SK-N-SH (cell line): Measurements from ENCODE around the gene CDH20. TPM values are rescaled to one million over a fixed set of nuclear protein-coding genes. Genes with fewer than 3 reads are reported as not detected.

Experiments
- CTCF ChIA-PET: fragments of 300-600, 350-600 bp; formaldehyde crosslinking; extraction: SDS; loops from one replicate; lab custom pipeline; 2021; lab: Yijun Ruan, JAX
- POLR2A ChIA-PET: fragments of 350-600 bp; sonication (Branson Sonifier 250); formaldehyde crosslinking; extraction: SDS; loops from one replicate; lab custom pipeline; 2020; ENCODE audit warnings: antibody characterized with exemption, inconsistent platforms; lab: Yijun Ruan, JAX
- DNase-seq: peaks from one replicate; pipeline ENCODE4 v3.0.0; 2012
- H2AFZ ChIP-seq: fragments of 200-600 bp; sonication (generic); 2 replicates; pipeline ENCODE4 v1.8.1; 2016; ENCODE audit warnings: antibody characterized with exemption, mild to moderate bottlenecking, low read depth
- H3F3A ChIP-seq: fragments of 200-600 bp; sonication (generic); replicated peaks from 2 replicates; pipeline ENCODE3; 2016; ENCODE audit warnings: antibody characterized with exemption, mild to moderate bottlenecking; ENCODE audit not compliant: insufficient read depth
- H3K27ac ChIP-seq, 2 experiments: fragments of 200-500 bp in 1 of 2; fragments of 200-600 bp in 1 of 2; sonication (Bioruptor generic) in 1 of 2; sonication (generic), shearing (Covaris generic) in 1 of 2; 2 replicates each; pipeline versions ENCODE4 v1.5.1 to v1.6.1; 2014 to 2016; ENCODE audit warnings: low read depth in 2 of 2, inconsistent platforms in 1 of 2, low read length in 1 of 2, mild to moderate bottlenecking in 1 of 2, mixed read lengths in 1 of 2
- H3K27me3 ChIP-seq: fragments of 200-600 bp; sonication (generic), shearing (Covaris generic); 2 replicates; pipeline ENCODE4 v1.6.1; 2016; ENCODE audit warnings: mixed run types; ENCODE audit not compliant: insufficient read depth
- H3K36me3 ChIP-seq, 2 experiments: fragments of 200-500 bp in 1 of 2; fragments of 200-600 bp in 1 of 2; sonication (Bioruptor generic) in 1 of 2; sonication (generic) in 1 of 2; replicated peaks in 1 of 2; 2 replicates each; pipeline versions ENCODE3 to v1.5.1; 2014 to 2016; ENCODE audit warnings: low read length in 1 of 2, mild to moderate bottlenecking in 1 of 2; ENCODE audit not compliant: insufficient read depth in 2 of 2, control insufficient read depth in 1 of 2
- H3K4me1 ChIP-seq, 2 experiments: fragments of 200-500 bp in 1 of 2; fragments of 200-600 bp in 1 of 2; sonication (Bioruptor generic) in 1 of 2; sonication (generic), shearing (Covaris generic) in 1 of 2; 2 replicates each; pipeline versions ENCODE4 v1.5.1 to v1.6.1; 2014 to 2016; ENCODE audit warnings: low read depth in 1 of 2, low read length in 1 of 2, mixed run types in 1 of 2; ENCODE audit not compliant: insufficient read depth in 2 of 2, control insufficient read depth in 1 of 2
- H3K4me2 ChIP-seq: fragments of 200-600 bp; sonication (generic), shearing (Covaris generic); 2 replicates; pipeline ENCODE4 v1.6.1; 2017; ENCODE audit warnings: mixed run types
- H3K4me3 ChIP-seq, 2 experiments: fragments of 200-500 bp in 1 of 2; fragments of 200-600 bp in 1 of 2; sonication (Bioruptor generic) in 1 of 2; sonication (generic), shearing (Covaris generic) in 1 of 2; 2 replicates each; pipeline versions ENCODE4 v1.5.1 to v1.8.1; 2014 to 2016; ENCODE audit warnings: low read depth in 2 of 2, inconsistent platforms in 1 of 2, low read length in 1 of 2, mild to moderate bottlenecking in 1 of 2, mixed read lengths in 1 of 2, moderate library complexity in 1 of 2
- H3K79me2 ChIP-seq: fragments of 200-600 bp; sonication (generic); 2 replicates; pipeline ENCODE4 v1.8.1; 2017; ENCODE audit warnings: mild to moderate bottlenecking; ENCODE audit not compliant: insufficient read depth
- H3K9ac ChIP-seq: fragments of 200-600 bp; sonication (generic); 2 replicates; pipeline ENCODE4 v1.6.1; 2017; ENCODE audit warnings: mixed run types
- H3K9me2 ChIP-seq: fragments of 200-600 bp; sonication (generic); 2 replicates; pipeline ENCODE4 v1.6.1; 2017; ENCODE audit warnings: mixed run types
- H3K9me3 ChIP-seq: fragments of 200-600 bp; sonication (generic); 2 replicates; pipeline ENCODE4 v1.6.1; 2017; ENCODE audit warnings: mixed run types, mild to moderate bottlenecking, moderate library complexity
- H4K20me1 ChIP-seq: fragments of 200-600 bp; sonication (generic); 2 replicates; pipeline ENCODE4 v1.6.1; 2017; ENCODE audit warnings: mild to moderate bottlenecking, mixed run types; ENCODE audit not compliant: insufficient read depth
- CHD2 ChIP-seq: fragments of 150-350 bp; IDR thresholded peaks from 2 replicates; pipeline ENCODE4 v1.6.1; 2018; ENCODE audit warnings: low read length; ENCODE audit not compliant: partially characterized antibody
- ELF1 ChIP-seq: IDR thresholded peaks from 2 replicates; pipeline ENCODE4 v1.4.0; 2012
- EP300 ChIP-seq, 2 experiments: IDR thresholded peaks; 2 replicates each; pipeline versions ENCODE4 v1.4.0 to v1.6.1; 2012; ENCODE audit warnings: borderline replicate concordance in 1 of 2, low read depth in 1 of 2, low read length in 1 of 2
- FOXJ3 ChIP-seq: sonication (generic); formaldehyde crosslinking; IDR thresholded peaks from 2 replicates; pipeline ENCODE4 v1.5.1; 2020; ENCODE audit warnings: mild to moderate bottlenecking, missing genetic modification reagents
- GABPA ChIP-seq: IDR thresholded peaks from 2 replicates; pipeline ENCODE4 v1.4.0; 2012; ENCODE audit warnings: low read depth, mild to moderate bottlenecking
- NFIC ChIP-seq: IDR thresholded peaks from 2 replicates; pipeline ENCODE4 v1.4.0; 2012; ENCODE audit warnings: borderline replicate concordance
- POLR2AphosphoS5 ChIP-seq: IDR thresholded peaks from 2 replicates; pipeline ENCODE4 v1.6.1; 2012; ENCODE audit warnings: low read depth, low read length
- RAD21 ChIP-seq: IDR thresholded peaks from 2 replicates; pipeline ENCODE4 v1.6.1; 2012; ENCODE audit warnings: mild to moderate bottlenecking, low read length
- RFX5 ChIP-seq: IDR thresholded peaks from 2 replicates; pipeline ENCODE4 v1.6.1; 2012; ENCODE audit warnings: mild to moderate bottlenecking, improper control_type of control experiment, low read length
- SIN3A ChIP-seq: IDR thresholded peaks from 2 replicates; pipeline ENCODE4 v1.6.1; 2012; ENCODE audit warnings: low read depth, mild to moderate bottlenecking, low read length, moderate library complexity, borderline replicate concordance
- SMC3 ChIP-seq: IDR thresholded peaks from 2 replicates; pipeline ENCODE4 v1.6.1; 2012; ENCODE audit warnings: low read depth, low read length, improper control_type of control experiment
- TAF1 ChIP-seq: IDR thresholded peaks from 2 replicates; pipeline ENCODE4 v1.6.1; 2012; ENCODE audit warnings: low read depth, mild to moderate bottlenecking, low read length, moderate library complexity, borderline replicate concordance
- TCF12 ChIP-seq: IDR thresholded peaks from 2 replicates; pipeline ENCODE4 v1.4.0; 2012
- TEAD4 ChIP-seq: IDR thresholded peaks from 2 replicates; pipeline ENCODE4 v1.4.0; 2012; ENCODE audit warnings: mild to moderate bottlenecking, borderline replicate concordance; ENCODE audit not compliant: insufficient read depth
- YY1 ChIP-seq: IDR thresholded peaks from 2 replicates; pipeline ENCODE4 v1.4.0; 2012; ENCODE audit warnings: low read depth, mild to moderate bottlenecking
- WGBS: methylation state at CpG from one replicate; pipeline ENCODE4 v1.1.6; 2017; ENCODE audit warnings: low lambda C conversion rate; 5-methylcytosine and 5-hydroxymethylcytosine counted together
- polyA plus RNA-seq, 3 experiments: library from polyadenylated mRNA; depleted of rRNA; stranded (reverse); fragments of >200 nt; gene quantifications; 2 replicates each; pipeline ENCODE4 v1.2.3, GENCODE V29; 2012
- TF ChIP-seq, protein P1 (sequence below): IDR thresholded peaks from 2 replicates; pipeline ENCODE4; 2012
- TF ChIP-seq, protein P2 (sequence below): IDR thresholded peaks from 2 replicates; pipeline ENCODE4 v1.6.1; 2012; ENCODE audit warnings: mild to moderate bottlenecking, low read depth, low read length, moderate library complexity
- TF ChIP-seq, protein P3 (sequence below): fragments of 200-600 bp; sonication (generic); IDR thresholded peaks from 2 replicates; pipeline ENCODE4 v1.6.1; 2017; ENCODE audit warnings: antibody characterized with exemption, mild to moderate bottlenecking, moderate library complexity
- TF ChIP-seq, protein P4 (sequence below): fragments of 150-350 bp; IDR thresholded peaks from 2 replicates; pipeline ENCODE4 v1.6.1; 2016; ENCODE audit warnings: mild to moderate bottlenecking, low read depth, low read length
- TF ChIP-seq, protein P5 (sequence below): fragments of 150-350 bp; IDR thresholded peaks from 2 replicates; pipeline ENCODE4 v1.6.1; 2017; ENCODE audit warnings: antibody characterized with exemption, low read length, low read depth, borderline replicate concordance

Gene CDH20
- polyA plus RNA-seq, 1 of the 3 experiments (the other 2 are of a cell fraction): 1.1 TPM

DNA sequence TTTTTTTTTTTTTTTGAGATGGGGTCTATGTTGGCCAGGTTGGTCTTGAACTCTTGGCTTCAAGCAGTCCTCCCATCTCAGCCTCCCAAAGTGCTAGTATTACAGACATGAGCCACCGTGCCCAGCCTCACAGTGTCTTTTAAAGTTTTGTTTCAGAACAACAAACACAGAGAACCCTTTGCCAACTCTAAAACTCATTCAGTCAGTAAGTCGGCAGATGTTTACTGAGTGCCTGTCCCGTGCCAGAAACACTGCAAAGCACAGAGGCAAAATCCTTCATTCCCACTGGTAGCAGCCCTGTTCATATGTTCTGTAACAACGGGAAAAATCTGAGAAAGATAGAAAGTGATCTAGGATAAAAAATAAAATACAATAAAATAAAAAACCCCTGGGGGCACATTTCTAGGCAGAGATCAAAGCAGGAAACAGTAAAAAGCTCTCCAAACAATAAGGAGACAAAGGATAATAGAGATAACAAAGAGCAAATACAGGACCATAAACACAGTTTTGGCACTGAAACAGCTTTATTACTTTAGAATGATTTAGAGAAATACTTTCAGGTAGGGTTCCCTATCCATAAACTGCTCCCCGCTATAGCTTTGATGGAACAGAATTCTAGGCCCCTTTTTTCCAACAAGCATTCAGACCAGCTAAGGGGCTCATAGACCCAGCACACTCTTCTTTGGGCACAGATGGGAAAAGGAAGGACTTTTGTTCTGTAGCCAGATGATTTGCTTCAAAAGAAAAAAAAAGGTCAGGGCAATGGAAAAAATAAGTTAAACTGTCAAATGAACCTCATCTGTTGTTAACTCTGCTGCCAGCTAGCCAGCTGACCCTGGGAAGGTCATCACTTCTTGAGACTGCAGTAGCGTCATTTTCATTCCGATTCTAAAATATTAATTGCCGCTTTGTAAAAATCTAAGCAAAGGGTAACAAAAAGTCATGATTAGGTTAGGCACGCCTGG, 212.3 kb downstream of the CDH20 start:
- Histone ChIP-seq H3K9ac (no peak overlapping the region), H3K27me3 (no peaks in the 10 kb centered on the region), H3K9me2 (no peaks in the 10 kb centered on the region), H3K4me3 (no peak overlapping the region), H3K79me2 (no peaks in the 10 kb centered on the region), H3K36me3 (no peaks in the 10 kb centered on the region), H3F3A (no peaks in the 10 kb centered on the region), H3K27ac (peak overlapping the region in 1 of 2 experiments; percentile 51; a peak in 1 of 4 replicates), H3K9me3 (no peaks in the 10 kb centered on the region), H4K20me1 (no peaks in the 10 kb centered on the region), H3K4me2 (no peak overlapping the region), H3K4me1 (peaks cover 0 to 8% of the 10 kb centered on the region in 2 experiments; a peak in 1 of 4 replicates), H2AFZ (no peak overlapping the region)
- DNase-seq: no peak
- ChIA-PET CTCF (interaction anchor here (0.6 to 2.2 kb wide), 6 partner anchors 36 to 1436 kb away, joined by 3 to 8 read pairs (median 4); no protein-coding TSS in a partner anchor), POLR2A (no interaction called here)
- TF ChIP-seq FOXJ3 (CRISPR knock-in tag) (no peak), CHD2 (no peak), POLR2AphosphoS5 (no peak), YY1 (no peak), GABPA (no peak), ELF1 (no peak), TEAD4 (no peak), SIN3A (no peak), TAF1 (no peak), NFIC (no peak), SMC3 (no peak), EP300 (IDR thresholded peaks at IDR 0.05; ENCODE audit: borderline replicate concordance in 1 of 2, low read depth in 1 of 2, low read length in 1 of 2) (no peak), RAD21 (no peak), TCF12 (no peak), RFX5 (no peak)
- TF ChIP-seq, protein P1, sequence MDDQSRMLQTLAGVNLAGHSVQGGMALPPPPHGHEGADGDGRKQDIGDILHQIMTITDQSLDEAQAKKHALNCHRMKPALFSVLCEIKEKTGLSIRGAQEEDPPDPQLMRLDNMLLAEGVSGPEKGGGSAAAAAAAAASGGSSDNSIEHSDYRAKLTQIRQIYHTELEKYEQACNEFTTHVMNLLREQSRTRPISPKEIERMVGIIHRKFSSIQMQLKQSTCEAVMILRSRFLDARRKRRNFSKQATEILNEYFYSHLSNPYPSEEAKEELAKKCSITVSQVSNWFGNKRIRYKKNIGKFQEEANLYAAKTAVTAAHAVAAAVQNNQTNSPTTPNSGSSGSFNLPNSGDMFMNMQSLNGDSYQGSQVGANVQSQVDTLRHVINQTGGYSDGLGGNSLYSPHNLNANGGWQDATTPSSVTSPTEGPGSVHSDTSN: no peak
- TF ChIP-seq, protein P2, sequence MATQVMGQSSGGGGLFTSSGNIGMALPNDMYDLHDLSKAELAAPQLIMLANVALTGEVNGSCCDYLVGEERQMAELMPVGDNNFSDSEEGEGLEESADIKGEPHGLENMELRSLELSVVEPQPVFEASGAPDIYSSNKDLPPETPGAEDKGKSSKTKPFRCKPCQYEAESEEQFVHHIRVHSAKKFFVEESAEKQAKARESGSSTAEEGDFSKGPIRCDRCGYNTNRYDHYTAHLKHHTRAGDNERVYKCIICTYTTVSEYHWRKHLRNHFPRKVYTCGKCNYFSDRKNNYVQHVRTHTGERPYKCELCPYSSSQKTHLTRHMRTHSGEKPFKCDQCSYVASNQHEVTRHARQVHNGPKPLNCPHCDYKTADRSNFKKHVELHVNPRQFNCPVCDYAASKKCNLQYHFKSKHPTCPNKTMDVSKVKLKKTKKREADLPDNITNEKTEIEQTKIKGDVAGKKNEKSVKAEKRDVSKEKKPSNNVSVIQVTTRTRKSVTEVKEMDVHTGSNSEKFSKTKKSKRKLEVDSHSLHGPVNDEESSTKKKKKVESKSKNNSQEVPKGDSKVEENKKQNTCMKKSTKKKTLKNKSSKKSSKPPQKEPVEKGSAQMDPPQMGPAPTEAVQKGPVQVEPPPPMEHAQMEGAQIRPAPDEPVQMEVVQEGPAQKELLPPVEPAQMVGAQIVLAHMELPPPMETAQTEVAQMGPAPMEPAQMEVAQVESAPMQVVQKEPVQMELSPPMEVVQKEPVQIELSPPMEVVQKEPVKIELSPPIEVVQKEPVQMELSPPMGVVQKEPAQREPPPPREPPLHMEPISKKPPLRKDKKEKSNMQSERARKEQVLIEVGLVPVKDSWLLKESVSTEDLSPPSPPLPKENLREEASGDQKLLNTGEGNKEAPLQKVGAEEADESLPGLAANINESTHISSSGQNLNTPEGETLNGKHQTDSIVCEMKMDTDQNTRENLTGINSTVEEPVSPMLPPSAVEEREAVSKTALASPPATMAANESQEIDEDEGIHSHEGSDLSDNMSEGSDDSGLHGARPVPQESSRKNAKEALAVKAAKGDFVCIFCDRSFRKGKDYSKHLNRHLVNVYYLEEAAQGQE: no peak
- TF ChIP-seq, protein P3, sequence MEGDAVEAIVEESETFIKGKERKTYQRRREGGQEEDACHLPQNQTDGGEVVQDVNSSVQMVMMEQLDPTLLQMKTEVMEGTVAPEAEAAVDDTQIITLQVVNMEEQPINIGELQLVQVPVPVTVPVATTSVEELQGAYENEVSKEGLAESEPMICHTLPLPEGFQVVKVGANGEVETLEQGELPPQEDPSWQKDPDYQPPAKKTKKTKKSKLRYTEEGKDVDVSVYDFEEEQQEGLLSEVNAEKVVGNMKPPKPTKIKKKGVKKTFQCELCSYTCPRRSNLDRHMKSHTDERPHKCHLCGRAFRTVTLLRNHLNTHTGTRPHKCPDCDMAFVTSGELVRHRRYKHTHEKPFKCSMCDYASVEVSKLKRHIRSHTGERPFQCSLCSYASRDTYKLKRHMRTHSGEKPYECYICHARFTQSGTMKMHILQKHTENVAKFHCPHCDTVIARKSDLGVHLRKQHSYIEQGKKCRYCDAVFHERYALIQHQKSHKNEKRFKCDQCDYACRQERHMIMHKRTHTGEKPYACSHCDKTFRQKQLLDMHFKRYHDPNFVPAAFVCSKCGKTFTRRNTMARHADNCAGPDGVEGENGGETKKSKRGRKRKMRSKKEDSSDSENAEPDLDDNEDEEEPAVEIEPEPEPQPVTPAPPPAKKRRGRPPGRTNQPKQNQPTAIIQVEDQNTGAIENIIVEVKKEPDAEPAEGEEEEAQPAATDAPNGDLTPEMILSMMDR: no peak
- TF ChIP-seq, protein P4, sequence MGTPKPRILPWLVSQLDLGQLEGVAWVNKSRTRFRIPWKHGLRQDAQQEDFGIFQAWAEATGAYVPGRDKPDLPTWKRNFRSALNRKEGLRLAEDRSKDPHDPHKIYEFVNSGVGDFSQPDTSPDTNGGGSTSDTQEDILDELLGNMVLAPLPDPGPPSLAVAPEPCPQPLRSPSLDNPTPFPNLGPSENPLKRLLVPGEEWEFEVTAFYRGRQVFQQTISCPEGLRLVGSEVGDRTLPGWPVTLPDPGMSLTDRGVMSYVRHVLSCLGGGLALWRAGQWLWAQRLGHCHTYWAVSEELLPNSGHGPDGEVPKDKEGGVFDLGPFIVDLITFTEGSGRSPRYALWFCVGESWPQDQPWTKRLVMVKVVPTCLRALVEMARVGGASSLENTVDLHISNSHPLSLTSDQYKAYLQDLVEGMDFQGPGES: no peak
- TF ChIP-seq, protein P5, sequence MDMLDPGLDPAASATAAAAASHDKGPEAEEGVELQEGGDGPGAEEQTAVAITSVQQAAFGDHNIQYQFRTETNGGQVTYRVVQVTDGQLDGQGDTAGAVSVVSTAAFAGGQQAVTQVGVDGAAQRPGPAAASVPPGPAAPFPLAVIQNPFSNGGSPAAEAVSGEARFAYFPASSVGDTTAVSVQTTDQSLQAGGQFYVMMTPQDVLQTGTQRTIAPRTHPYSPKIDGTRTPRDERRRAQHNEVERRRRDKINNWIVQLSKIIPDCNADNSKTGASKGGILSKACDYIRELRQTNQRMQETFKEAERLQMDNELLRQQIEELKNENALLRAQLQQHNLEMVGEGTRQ: no peak
- 79% methylated on average over 9 of the region's 9 CpGs for WGBS
